ENCODE results near the gene TMEM175. TPM values are rescaled to one million over a fixed set of nuclear protein-coding genes. Genes with fewer than 3 reads are reported as not detected.
A peak's percentile ranks its signal among the peaks of the same experiment; 100 is the strongest.

Gene TMEM175
- total and polyA plus RNA-seq, 9 of the 15 experiments (the other 6 are each of a cell fraction or from before 2014, with no cell fraction given), result 0.13 to 30.9 (median 9.4) TPM

GRCh38 chr4:906339-907102 lies 25.7 kb upstream of the TMEM175 start:
- CTCF ChIA-PET (ENCODE audit: low intra/inter-chr PET ratio), result no interaction called here
- TF ChIP-seq ZC3H11A (IDR thresholded peaks at IDR 0.05; ENCODE audit: low read depth, low read length) (no peak), HES1 (IDR thresholded peaks at IDR 0.05; ENCODE audit: low read depth) (no peak), POLR2G (IDR thresholded peaks at IDR 0.05; ENCODE audit: low read depth, low read length) (0 out of 2 replicates have a peak, but pooled peaks have one; percentile 14), BRF1 (IDR thresholded peaks at IDR 0.05; ENCODE audit: borderline replicate concordance, extremely low read depth, insufficient read length) (no peak), MAX (CRISPR knock-in tag; IDR thresholded peaks at IDR 0.05) (0 out of 2 replicates have a peak, but pooled peaks have one; percentile 13), SNIP1 (IDR thresholded peaks at IDR 0.05; ENCODE audit: low read depth) (no peak), RAD51 (IDR thresholded peaks at IDR 0.05; ENCODE audit: borderline replicate concordance, low read depth) (no peak)

More at GRCh38 chr4:906339-907102, 25.7 kb upstream of the TMEM175 start:
- POLR2A ChIA-PET, result interaction anchor here (1.0 kb wide), 1 partner anchor 9 kb away, joined by 3 read pairs; no protein-coding TSS in a partner anchor
- ATAC-seq (no peak), DNase-seq (ENCODE audit: extremely low read depth in 1 of 4, low spot score in 3 of 4) (no peak), FAIRE-seq (no peak)
- WGBS (ENCODE audit: insufficient coverage, low coverage, missing lambda C conversion rate), result 94% methylated on average over 17 of the region's 20 CpGs
- Histone ChIP-seq H3K27ac (ENCODE audit: extremely low read depth, low read depth, low read length) (no peak overlapping the region), H3K9me1 (ENCODE audit: control insufficient read depth, insufficient read depth, low read length) (no peaks in the 10 kb centered on the region), H3K9me3 (replicated peaks; ENCODE audit: control insufficient read depth, insufficient read depth, low read depth, low read length) (peaks cover 5% of the 10 kb centered on the region; the same call in 1 of the 2 replicates), H3K4me2 (ENCODE audit: insufficient read depth, low read length) (no peak overlapping the region), H3K9ac (ENCODE audit: insufficient read depth in 1 of 2, low read depth in 2 of 2, low read length in 2 of 2) (no peak overlapping the region; a peak in 1 of 4 replicates), H3K4me3 (no peak overlapping the region), H4K20me1 (replicated peaks; ENCODE audit: control insufficient read depth, insufficient read depth, low read length) (no peaks in the 10 kb centered on the region), H3K79me2 (ENCODE audit: control insufficient read depth, insufficient read depth, low read length) (peaks cover 3% of the 10 kb centered on the region; the same call in 2 of the 3 replicates), H3K27me3 (ENCODE audit: control insufficient read depth in 2 of 2, insufficient read depth in 2 of 2, low read length in 2 of 2) (no peaks in the 10 kb centered on the region), H2AFZ (ENCODE audit: low read depth, low read length) (no peak overlapping the region), H3K4me1 (replicated peaks in 1 of 2; ENCODE audit: control insufficient read depth in 2 of 2, insufficient read depth in 2 of 2, low read length in 2 of 2) (peaks cover 0 to 26% of the 10 kb centered on the region in 2 experiments; a peak in 1 of 5 replicates), H3K36me3 (ENCODE audit: control insufficient read depth, insufficient read depth, low read length) (peaks cover 63% of the 10 kb centered on the region; the same call in 2 of the 3 replicates)
- intact Hi-C loops (cut with micrococcal nuclease) (no loop called here), in situ Hi-C loops (cut with MboI) (no loop called here)
- no TSS peak for BruUV-seq (replicated peaks)

Measured in K562 (cell line).